GM23338 (cell line): ENCODE results near the gene CCND1. TPM values are rescaled to one million over a fixed set of nuclear protein-coding genes. Genes with fewer than 3 reads are reported as not detected.

Source experiments
- ATAC-seq: fragments of 200-7000 bp; cut with Tn5 transposase; 3 replicates; pipeline ENCODE4 v1.9.1; 2020
- DNase-seq: peaks from one replicate; pipeline ENCODE4 v3.0.0-alpha.2; 2015; ENCODE audit warnings: low spot score
- H2AFZ ChIP-seq: fragments of 200-600 bp; sonication (generic); 2 replicates; pipeline ENCODE4 v1.8.0; 2016; ENCODE audit warnings: antibody characterized with exemption, mild to moderate bottlenecking, moderate library complexity
- H3F3A ChIP-seq: fragments of 200-600 bp; sonication (generic); replicated peaks from 2 replicates; pipeline ENCODE4 v1.8.0; 2017; ENCODE audit warnings: antibody characterized with exemption, mixed run types, low read depth
- H3K27ac ChIP-seq: fragments of 200-600 bp; sonication (generic); 2 replicates; pipeline ENCODE4 v1.6.1; 2016; ENCODE audit warnings: low read depth
- H3K27me3 ChIP-seq: fragments of 200-600 bp; sonication (generic); 2 replicates; pipeline ENCODE4 v1.8.0; 2016; ENCODE audit warnings: mild to moderate bottlenecking, mixed run types, moderate library complexity; ENCODE audit not compliant: insufficient read depth
- H3K36me3 ChIP-seq: fragments of 200-600 bp; sonication (generic); 2 replicates; pipeline ENCODE4 v1.8.0; 2016; ENCODE audit warnings: mild to moderate bottlenecking; ENCODE audit not compliant: insufficient read depth
- H3K4me1 ChIP-seq: fragments of 200-600 bp; sonication (generic); 2 replicates; pipeline ENCODE4 v1.8.0; 2016; ENCODE audit warnings: mild to moderate bottlenecking, moderate library complexity; ENCODE audit not compliant: insufficient read depth
- H3K4me2 ChIP-seq: fragments of 200-600 bp; sonication (generic); 2 replicates; pipeline ENCODE4 v1.7.1; 2017; ENCODE audit warnings: mixed run types
- H3K4me3 ChIP-seq: fragments of 200-600 bp; sonication (generic); 2 replicates; pipeline ENCODE4 v1.6.1; 2016; ENCODE audit warnings: mixed run types
- H3K79me2 ChIP-seq: fragments of 200-600 bp; sonication (generic); replicated peaks from 2 replicates; pipeline ENCODE4 v1.8.0; 2017; ENCODE audit warnings: mild to moderate bottlenecking; ENCODE audit not compliant: insufficient read depth
- H3K9me2 ChIP-seq: fragments of 200-600 bp; sonication (generic); 2 replicates; pipeline ENCODE4 v1.8.0; 2017; ENCODE audit not compliant: insufficient read depth
- H4K20me1 ChIP-seq: fragments of 200-600 bp; sonication (generic); replicated peaks from 2 replicates; pipeline ENCODE4 v1.8.0; 2017; ENCODE audit warnings: mild to moderate bottlenecking; ENCODE audit not compliant: insufficient read depth
- H3K27ac Mint-ChIP-seq: 2 replicates; pipeline ENCODE4 v1.8.0; 2020; ENCODE audit warnings: inconsistent platforms, mild to moderate bottlenecking, moderate library complexity, mixed read lengths
- H3K27me3 Mint-ChIP-seq: 3 replicates; pipeline ENCODE4 v1.8.0; 2022; ENCODE audit warnings: low read depth, mild to moderate bottlenecking, moderate library complexity, mixed read lengths, inconsistent platforms; ENCODE audit not compliant: insufficient read depth, poor library complexity
- H3K36me3 Mint-ChIP-seq: 3 replicates; pipeline ENCODE4 v1.8.0; 2021; ENCODE audit warnings: low read depth, mild to moderate bottlenecking, inconsistent platforms, moderate library complexity, mixed read lengths
- H3K4me1 Mint-ChIP-seq: 3 replicates; pipeline ENCODE4 v1.8.0; 2020; ENCODE audit warnings: mild to moderate bottlenecking, inconsistent platforms, mixed read lengths
- H3K4me3 Mint-ChIP-seq: 3 replicates; pipeline ENCODE4 v1.8.0; 2021; ENCODE audit warnings: moderate library complexity, mild to moderate bottlenecking, inconsistent platforms, mixed read lengths
- H3K9me3 Mint-ChIP-seq: 3 replicates; pipeline ENCODE4 v1.8.0; 2020; ENCODE audit warnings: moderate library complexity, mild to moderate bottlenecking, inconsistent platforms, mixed read lengths
- CREB1 ChIP-seq: fragments of 250-450 bp; sonication (Bioruptor Pico); IDR thresholded peaks from 2 replicates; pipeline ENCODE4 v1.5.0; 2020; ENCODE audit warnings: low read depth, mild to moderate bottlenecking, moderate library complexity
- CTCF ChIP-seq, 2 experiments: fragments of 200-600 bp in 1 of 2; sonication (generic) in 1 of 2; conservative IDR thresholded peaks; 2 replicates each; pipeline versions ENCODE4 v1.5.1 to v1.6.1; 2016 to 2017; ENCODE audit warnings: antibody characterized with exemption in 2 of 2, low read depth in 2 of 2, mild to moderate bottlenecking in 2 of 2, moderate library complexity in 1 of 2
- ETS1 ChIP-seq: IDR thresholded peaks from 2 replicates; pipeline ENCODE4 v1.6.1; 2016; ENCODE audit warnings: antibody characterized with exemption
- EZH2phosphoT487 ChIP-seq: fragments of 200-600 bp; sonication (generic); IDR thresholded peaks from one replicate; pipeline ENCODE4 v1.8.1; 2018; ENCODE audit warnings: antibody characterized with exemption; ENCODE audit not compliant: unreplicated experiment
- JUNB ChIP-seq: IDR thresholded peaks from one replicate; pipeline ENCODE4 v1.6.1; 2016; ENCODE audit warnings: antibody characterized with exemption; ENCODE audit not compliant: unreplicated experiment
- NANOG ChIP-seq: IDR thresholded peaks from 2 replicates; pipeline ENCODE4 v1.6.1; 2016; ENCODE audit warnings: antibody characterized with exemption, borderline replicate concordance
- POLR2AphosphoS5 ChIP-seq: IDR thresholded peaks from 2 replicates; pipeline ENCODE4 v1.6.1; 2016; ENCODE audit warnings: antibody characterized with exemption, low read depth
- STAT1 ChIP-seq: IDR thresholded peaks from one replicate; pipeline ENCODE4 v1.6.1; 2016; ENCODE audit warnings: antibody characterized with exemption; ENCODE audit not compliant: unreplicated experiment
- ZNF114 ChIP-seq: fragments of 250-450 bp; sonication (Bioruptor Pico); IDR thresholded peaks from 2 replicates; pipeline ENCODE4 v1.5.0; 2020; ENCODE audit warnings: mild to moderate bottlenecking, moderate library complexity
- ZNF331 ChIP-seq: fragments of 250-450 bp; sonication (Bioruptor Pico); IDR thresholded peaks from 2 replicates; pipeline ENCODE4 v1.5.0; 2020; ENCODE audit warnings: low read depth, mild to moderate bottlenecking, moderate library complexity
- polyA plus RNA-seq: library from polyadenylated mRNA; unstranded; fragments of >200 nt; fragmentation: Nextera tagmentation; extraction: Ambion mirVana; gene quantifications from 2 replicates; pipeline ENCODE4 v1.2.1, GENCODE V29; 2016
- total RNA-seq: library from RNA; depleted of rRNA; stranded (reverse); fragments of >200 nt; shearing (Covaris generic); gene quantifications from 2 replicates; pipeline ENCODE4 v1.2.3, GENCODE V29; 2014
- TF ChIP-seq, protein P1 (sequence below): fragments of 250-450 bp; sonication (Bioruptor Pico); IDR thresholded peaks from 2 replicates; pipeline ENCODE4 v1.5.0; 2020; ENCODE audit warnings: mild to moderate bottlenecking, moderate library complexity

Gene CCND1
- total and polyA plus RNA-seq, 2 experiments from 2014 or later, result 109 to 183 TPM

GRCh38 chr11:69680688-69681087 lies 39.7 kb downstream of the CCND1 start:
- Histone ChIP-seq H3K4me1 (no peaks in the 10 kb centered on the region), H3K27ac (no peak overlapping the region), H3K27me3 (peaks cover 7% of the 10 kb centered on the region; the same call in 1 of the 2 replicates), H3K79me2 (no peaks in the 10 kb centered on the region), H3K4me3 (no peak overlapping the region), H3K36me3 (no peaks in the 10 kb centered on the region), H3F3A (no peaks in the 10 kb centered on the region), H3K9me2 (no peaks in the 10 kb centered on the region), H2AFZ (no peak overlapping the region), H4K20me1 (no peaks in the 10 kb centered on the region), H3K4me2 (no peak overlapping the region)
- no peak overlapping the region for H3K27ac Mint-ChIP-seq
- no peak for ATAC-seq
- H3K4me1 Mint-ChIP-seq, result no peaks in the 10 kb centered on the region; the same call in 2 of the 3 replicates
- no peak overlapping the region for H3K4me3 Mint-ChIP-seq
- peaks cover 10% of the 10 kb centered on the region for H3K27me3 Mint-ChIP-seq
- H3K36me3 Mint-ChIP-seq, result no peaks in the 10 kb centered on the region
- TF ChIP-seq ZNF331 (CRISPR knock-in tag), result no peak
- TF ChIP-seq JUNB, result no peak
- no peak for TF ChIP-seq POLR2AphosphoS5
- TF ChIP-seq, protein P1, sequence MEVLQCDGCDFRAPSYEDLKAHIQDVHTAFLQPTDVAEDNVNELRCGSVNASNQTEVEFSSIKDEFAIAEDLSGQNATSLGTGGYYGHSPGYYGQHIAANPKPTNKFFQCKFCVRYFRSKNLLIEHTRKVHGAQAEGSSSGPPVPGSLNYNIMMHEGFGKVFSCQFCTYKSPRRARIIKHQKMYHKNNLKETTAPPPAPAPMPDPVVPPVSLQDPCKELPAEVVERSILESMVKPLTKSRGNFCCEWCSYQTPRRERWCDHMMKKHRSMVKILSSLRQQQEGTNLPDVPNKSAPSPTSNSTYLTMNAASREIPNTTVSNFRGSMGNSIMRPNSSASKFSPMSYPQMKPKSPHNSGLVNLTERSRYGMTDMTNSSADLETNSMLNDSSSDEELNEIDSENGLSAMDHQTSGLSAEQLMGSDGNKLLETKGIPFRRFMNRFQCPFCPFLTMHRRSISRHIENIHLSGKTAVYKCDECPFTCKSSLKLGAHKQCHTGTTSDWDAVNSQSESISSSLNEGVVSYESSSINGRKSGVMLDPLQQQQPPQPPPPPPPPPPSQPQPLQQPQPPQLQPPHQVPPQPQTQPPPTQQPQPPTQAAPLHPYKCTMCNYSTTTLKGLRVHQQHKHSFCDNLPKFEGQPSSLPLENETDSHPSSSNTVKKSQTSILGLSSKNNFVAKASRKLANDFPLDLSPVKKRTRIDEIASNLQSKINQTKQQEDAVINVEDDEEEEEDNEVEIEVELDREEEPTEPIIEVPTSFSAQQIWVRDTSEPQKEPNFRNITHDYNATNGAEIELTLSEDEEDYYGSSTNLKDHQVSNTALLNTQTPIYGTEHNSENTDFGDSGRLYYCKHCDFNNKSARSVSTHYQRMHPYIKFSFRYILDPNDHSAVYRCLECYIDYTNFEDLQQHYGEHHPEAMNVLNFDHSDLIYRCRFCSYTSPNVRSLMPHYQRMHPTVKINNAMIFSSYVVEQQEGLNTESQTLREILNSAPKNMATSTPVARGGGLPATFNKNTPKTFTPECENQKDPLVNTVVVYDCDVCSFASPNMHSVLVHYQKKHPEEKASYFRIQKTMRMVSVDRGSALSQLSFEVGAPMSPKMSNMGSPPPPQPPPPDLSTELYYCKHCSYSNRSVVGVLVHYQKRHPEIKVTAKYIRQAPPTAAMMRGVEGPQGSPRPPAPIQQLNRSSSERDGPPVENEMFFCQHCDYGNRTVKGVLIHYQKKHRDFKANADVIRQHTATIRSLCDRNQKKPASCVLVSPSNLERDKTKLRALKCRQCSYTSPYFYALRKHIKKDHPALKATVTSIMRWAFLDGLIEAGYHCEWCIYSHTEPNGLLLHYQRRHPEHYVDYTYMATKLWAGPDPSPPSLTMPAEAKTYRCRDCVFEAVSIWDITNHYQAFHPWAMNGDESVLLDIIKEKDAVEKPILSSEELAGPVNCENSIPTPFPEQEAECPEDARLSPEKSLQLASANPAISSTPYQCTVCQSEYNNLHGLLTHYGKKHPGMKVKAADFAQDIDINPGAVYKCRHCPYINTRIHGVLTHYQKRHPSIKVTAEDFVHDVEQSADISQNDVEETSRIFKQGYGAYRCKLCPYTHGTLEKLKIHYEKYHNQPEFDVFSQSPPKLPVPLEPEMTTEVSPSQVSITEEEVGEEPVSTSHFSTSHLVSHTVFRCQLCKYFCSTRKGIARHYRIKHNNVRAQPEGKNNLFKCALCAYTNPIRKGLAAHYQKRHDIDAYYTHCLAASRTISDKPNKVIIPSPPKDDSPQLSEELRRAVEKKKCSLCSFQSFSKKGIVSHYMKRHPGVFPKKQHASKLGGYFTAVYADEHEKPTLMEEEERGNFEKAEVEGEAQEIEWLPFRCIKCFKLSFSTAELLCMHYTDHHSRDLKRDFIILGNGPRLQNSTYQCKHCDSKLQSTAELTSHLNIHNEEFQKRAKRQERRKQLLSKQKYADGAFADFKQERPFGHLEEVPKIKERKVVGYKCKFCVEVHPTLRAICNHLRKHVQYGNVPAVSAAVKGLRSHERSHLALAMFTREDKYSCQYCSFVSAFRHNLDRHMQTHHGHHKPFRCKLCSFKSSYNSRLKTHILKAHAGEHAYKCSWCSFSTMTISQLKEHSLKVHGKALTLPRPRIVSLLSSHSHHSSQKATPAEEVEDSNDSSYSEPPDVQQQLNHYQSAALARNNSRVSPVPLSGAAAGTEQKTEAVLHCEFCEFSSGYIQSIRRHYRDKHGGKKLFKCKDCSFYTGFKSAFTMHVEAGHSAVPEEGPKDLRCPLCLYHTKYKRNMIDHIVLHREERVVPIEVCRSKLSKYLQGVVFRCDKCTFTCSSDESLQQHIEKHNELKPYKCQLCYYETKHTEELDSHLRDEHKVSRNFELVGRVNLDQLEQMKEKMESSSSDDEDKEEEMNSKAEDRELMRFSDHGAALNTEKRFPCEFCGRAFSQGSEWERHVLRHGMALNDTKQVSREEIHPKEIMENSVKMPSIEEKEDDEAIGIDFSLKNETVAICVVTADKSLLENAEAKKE (CRISPR knock-in tag), result no peak
- no peak for TF ChIP-seq ZNF114 (CRISPR knock-in tag)
- TF ChIP-seq EZH2phosphoT487, result no peak
- no peak for TF ChIP-seq CREB1
- TF ChIP-seq STAT1, result no peak
- no peak for TF ChIP-seq ETS1
- no peak for TF ChIP-seq CTCF (conservative IDR thresholded peaks at IDR 0.05; ENCODE audit: low read depth in 2 of 2)
- no peak for TF ChIP-seq NANOG
- H3K9me3 Mint-ChIP-seq, result no peaks in the 10 kb centered on the region; the same call in 2 of the 3 replicates
- DNase-seq, result no peak
